Measurements from ENCODE around the gene COMMD10.

COMMD10 gene

GRCh38 chr5:116209166-116209565, 124.3 kb downstream of the COMMD10 start:
- no peak for DNase-seq

DNA sequence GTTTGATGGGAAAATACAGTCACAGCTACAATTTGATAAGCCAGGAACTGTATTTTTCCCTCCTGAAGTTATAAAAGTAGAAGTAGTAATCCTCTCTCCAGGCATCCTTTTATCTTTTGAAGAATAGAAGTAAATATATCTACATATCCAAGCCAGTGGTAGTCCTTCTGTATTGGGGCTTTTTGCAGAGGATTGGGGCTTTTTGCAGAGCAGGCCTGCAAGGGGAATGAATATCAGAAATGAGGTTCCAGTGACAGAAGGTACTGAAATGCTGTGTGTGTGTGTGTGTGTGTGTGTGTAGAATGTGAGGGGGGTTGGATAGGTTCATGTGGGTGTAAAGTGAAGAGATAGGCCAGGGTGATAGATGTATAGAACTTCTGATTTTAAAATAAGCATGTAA, 127.4 kb downstream of the COMMD10 start:
- DNase-seq = no peak

- DNase-seq = no peak
Observed at GRCh38 chr5:116216246-116216645, 131.4 kb downstream of the COMMD10 start.

- no peak for DNase-seq
Observed at GRCh38 chr5:116225281-116225922, 140.6 kb downstream of the COMMD10 start.

DNA sequence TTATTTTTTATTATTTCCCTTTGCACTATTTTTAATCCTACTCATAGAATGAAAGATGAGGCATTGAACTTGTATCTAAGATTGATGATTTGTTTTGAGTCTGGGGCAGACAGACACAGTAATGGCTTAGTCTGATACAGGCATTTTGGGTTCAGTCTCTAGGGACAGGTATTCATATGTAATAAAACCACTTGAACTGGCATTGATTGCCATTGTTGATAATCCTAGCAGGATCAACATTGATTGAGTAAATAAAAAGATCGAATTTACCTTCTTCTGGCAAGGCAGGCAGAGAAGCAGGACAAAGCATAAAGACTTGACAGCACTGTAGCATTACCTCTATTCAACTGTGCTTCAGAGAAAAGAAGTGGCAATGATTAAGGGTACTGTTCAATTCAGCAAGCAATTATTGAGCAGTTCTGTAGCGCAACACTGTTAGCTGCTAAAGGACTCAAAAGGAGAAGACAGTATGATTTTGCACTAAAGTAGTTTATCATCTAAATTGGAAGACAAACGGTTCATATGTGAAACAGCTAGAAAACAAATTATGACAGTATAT, 144.4 kb downstream of the COMMD10 start:
- no peak for DNase-seq

- no peak for DNase-seq
Observed at GRCh38 chr5:116231288-116231687, 146.5 kb downstream of the COMMD10 start.

DNA sequence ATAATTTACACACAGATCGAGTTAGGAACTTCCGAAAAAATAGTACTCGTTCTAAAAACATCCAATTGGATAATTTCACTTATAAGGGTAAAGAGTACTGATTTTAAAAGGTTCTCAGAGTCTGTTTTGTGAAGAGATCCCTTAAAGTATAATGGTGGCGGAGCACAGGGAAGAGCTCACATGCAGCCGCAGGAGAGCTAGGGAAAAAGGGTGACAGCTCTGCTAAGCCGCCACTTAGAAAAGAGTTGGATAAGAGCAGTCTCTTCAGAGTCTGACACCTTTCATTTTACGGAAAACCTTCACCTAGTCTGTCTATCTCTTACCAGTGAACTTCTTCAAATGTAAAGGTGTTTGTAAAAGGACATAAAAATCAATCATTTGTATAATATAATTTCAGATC, 149.9 kb downstream of the COMMD10 start:
- DNase-seq = no peak

DNA sequence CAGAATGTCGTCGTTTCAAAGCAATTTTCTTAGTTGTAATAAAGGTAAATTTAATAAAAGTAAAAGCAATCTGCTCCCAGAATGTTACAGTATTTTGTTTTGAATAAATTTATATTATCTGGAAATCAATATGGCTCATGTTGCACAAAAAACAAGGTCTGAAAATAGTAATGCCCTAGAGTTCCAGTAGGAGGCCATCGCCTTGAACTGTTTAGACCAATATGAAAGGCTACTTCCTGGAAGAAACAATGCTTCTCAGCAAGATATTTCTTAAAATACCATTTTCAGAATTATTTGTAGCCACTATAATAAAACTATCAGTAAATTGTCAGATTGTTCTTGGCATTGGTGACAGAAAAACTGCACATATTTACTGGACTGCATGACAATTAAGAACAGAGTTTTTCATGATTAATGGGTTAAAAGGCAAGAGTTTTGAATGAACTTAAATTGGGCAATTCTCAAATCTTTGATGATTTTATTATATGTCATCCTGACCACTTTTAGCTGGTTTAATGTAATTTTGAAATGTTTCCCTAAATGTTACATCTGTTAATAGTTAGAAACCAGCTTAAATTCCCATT, 153.2 kb downstream of the COMMD10 start:
- DNase-seq = no peak

DNA sequence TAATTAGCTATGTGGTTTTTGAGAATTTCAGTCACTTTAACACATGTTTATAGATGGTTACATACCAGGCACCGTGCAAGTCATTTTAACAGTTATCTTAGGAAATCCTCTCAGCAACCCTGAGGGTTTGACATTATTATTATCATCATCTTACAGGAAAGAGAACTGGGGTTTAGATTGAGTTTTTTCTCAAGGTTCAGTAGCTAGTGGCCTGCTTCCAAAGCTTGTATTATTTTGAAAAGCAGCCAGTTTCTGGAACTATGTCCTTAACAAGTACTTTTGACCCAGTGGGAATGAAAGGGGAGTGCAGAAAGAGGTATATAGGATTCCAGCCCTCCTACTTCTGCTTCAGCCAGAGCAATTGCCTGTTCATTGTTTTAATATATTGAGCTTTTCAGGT, 157.5 kb downstream of the COMMD10 start:
- DNase-seq = no peak

DNA sequence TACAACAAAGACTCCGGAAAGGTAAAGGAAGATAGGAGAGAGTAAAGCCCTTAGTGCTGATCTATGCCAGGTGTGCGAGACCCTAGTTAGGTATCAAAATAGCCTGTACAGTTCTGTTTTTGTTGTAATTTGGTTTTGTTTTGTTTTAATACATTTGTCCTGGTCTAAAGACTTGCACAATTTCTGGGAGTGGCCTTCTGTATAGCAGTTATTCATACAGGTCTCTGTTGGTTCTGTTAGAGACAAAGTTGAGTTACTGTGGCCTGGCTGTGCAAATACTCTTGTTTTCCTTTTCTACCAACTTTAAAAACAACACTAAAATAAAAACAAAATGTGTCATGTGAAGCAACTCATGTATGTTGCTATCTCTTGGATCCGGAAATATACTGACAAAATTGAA, 163.6 kb downstream of the COMMD10 start:
- DNase-seq = no peak

DNA sequence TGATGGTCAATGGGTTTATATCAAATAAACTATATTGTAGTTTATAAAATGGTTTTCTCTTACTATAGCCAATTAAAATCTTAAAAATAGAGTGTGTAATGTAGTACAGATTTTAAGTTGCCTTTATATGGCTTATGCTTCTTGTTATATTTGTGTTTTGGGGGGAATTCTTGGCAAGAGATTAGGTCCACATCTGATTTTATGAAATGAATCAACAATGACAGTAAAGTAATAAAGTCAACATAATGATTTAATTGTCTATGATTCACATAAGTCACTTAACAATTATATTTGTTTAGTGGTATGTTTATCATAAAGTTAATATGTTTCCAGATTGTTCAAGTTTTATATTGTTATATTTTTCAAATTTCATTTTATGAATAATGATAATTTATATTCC, 164.8 kb downstream of the COMMD10 start:
- no peak for DNase-seq

DNA sequence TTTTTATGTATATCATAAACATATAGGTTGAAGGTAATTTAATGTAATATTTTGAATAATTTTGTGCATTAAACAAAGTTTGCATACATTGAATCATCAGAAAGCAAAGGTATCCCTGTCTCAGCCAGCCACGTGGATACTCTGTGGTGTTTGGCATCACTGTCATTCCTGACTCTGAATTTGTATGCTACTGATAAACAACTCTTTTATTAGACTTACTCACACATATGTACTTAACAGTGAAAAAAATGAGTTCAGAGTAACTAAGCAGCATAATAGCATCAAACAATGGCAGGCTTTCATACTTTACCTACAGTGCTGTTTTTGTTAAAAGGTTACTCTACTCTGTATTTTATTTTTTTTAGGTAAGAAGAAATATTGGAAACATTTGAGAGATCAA, 171.9 kb downstream of the COMMD10 start:
- DNase-seq = no peak

DNA sequence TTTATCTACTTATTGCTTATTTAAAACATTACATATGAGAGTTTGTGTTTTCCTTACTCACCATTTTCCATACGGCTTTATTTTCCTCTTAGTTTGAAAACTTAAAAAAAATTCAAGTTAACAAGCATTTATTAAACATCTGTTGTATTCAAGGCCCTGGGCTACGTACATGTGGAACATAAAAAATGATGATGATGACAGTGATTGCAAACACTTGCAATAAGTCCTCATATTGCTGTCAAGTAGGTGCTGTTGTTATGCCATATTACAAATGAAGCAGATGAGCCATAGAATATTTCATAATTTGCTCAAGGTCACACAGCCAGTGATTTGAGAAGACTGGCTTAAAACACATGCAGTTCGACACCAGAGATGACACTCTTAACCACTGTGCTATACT, 180.6 kb downstream of the COMMD10 start:
- no peak for DNase-seq

- no peak for DNase-seq
Observed at GRCh38 chr5:116271446-116272025, 186.7 kb downstream of the COMMD10 start.

DNA sequence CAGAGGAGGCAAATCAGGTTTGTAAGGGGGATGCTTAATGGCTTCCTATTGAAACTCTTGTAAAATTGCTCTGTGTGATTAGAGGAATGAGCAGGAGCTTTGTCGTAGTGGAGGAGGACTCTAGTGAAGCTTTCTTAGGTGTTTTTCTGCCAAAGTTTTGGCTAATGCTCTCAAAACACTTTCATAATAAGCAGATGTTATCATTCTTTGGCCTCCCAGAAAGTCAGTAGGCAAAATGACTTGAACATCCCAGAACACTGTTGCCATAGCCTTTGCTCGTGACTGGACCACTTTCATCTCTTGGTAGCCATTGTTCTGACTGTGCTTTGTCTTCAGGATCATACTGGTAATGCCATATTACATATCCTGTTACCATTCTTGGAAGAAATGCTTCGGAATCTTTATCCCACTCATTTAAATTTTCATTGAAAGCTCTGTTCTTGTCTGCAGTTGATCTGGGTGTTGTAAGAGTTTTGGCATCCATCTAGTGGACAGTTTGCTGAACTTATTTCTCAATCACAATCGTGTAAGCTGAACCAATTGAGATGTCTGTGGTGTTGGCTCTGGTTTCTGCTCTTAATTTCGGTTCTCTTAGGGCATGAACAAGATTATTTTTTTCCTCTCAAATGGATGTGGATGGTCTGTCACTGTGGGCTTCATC, 187.6 kb downstream of the COMMD10 start:
- DNase-seq = no peak

- DNase-seq = no peak
Observed at GRCh38 chr5:116273448-116274242, 188.8 kb downstream of the COMMD10 start.

DNA sequence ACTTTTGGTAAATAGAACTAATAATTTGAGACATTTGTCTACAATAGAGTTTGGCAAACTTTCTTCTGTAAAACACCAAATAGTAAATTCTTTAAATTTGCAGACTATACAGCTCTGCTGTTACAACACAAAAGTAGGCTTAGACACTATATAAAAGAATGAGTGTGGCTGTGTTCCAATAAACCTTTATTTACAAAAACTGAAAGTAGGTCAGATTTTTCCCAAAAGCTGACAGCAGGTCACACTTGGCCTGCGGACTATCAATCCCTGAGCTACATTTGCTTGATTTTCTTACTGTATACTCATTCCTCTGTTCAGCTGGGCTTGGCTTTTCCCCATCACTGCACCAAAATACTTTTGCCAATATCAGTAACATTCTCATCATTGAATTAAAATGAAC, 189.4 kb downstream of the COMMD10 start:
- no peak for DNase-seq

DNA sequence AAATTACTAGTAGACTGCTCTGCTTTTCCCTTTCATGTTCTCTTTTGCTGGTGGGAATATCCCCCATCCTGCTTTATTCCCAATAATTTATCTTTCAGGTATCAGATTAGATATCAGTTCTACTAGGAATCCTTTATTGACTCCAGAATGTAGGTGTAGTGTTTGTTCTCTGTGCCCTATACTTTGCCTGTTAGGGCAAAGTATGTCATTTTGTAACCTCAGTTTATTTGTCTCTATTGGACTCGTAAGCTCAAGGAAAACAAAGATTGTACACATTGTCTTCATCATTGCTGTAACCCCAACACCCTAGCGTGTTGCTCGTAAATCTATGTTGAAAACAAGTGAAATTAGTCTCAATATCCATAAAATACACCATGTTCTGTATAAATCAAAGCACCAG, 190.5 kb downstream of the COMMD10 start:
- no peak for DNase-seq

GRCh38 chr5:116276952-116277351, 192.1 kb downstream of the COMMD10 start:
- no peak for DNase-seq

GRCh38 chr5:116280149-116280803, 195.5 kb downstream of the COMMD10 start:
- no peak for DNase-seq

GRCh38 chr5:116281309-116281708, 196.5 kb downstream of the COMMD10 start:
- DNase-seq = no peak
